ENCODE measurements around the gene SEPTIN10. TPM values are rescaled to one million over a fixed set of nuclear protein-coding genes. Genes with fewer than 3 reads are reported as not detected.

Gene SEPTIN10
- total RNA-seq, 1 experiment from 2014 or later = 92.5 TPM

DNA sequence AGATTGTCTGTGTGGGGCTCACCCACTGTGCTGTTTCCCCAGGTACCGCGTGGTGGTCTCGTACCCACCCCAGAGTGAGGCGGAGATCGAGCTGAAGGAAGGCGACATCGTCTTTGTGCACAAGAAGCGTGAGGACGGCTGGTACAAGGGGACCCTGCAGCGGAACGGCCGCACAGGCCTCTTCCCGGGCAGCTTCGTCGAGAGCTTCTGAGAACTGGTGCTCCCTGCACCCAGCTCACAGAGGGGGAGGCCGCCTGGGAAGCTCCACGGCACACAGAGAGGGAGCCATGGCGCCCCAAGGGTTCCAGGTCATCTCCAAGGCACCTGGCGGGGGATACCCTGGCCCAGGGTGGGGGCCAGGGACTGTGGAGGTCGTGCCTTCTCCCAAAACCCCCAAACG, 112.3 kb downstream of the SEPTIN10 start:
- no peak overlapping the region; the same call in 1 of the 2 replicates for H3K14ac ChIP-seq (ENCODE audit: insufficient read depth, low read length)
- H3K23ac ChIP-seq (ENCODE audit: insufficient read length, low read depth, low read length) = no peak overlapping the region
- H3K18ac ChIP-seq (ENCODE audit: insufficient read length, low read depth, low read length) = no peak overlapping the region
- no CpG with 5 or more reads among the region's 21 CpGs for WGBS (ENCODE audit: extremely low coverage, insufficient read length, low lambda C conversion rate)
- H3K4me1 Mint-ChIP-seq = peaks cover 0 to 8% of the 10 kb centered on the region in 2 experiments; a peak in 1 of 4 replicates
- DNase-seq = no peak
- no peak overlapping the region for H2BK120ac ChIP-seq (ENCODE audit: low read depth, low read length, poor library complexity, severe bottlenecking)
- H3K9me3 ChIP-seq (ENCODE audit: control insufficient read depth, low read depth, low read length) = no peaks in the 10 kb centered on the region
- no peak overlapping the region for H2BK20ac ChIP-seq (ENCODE audit: low read depth, low read length, poor library complexity, severe bottlenecking)
- H3K27ac ChIP-seq (ENCODE audit: insufficient read length, low read depth, low read length) = no peak overlapping the region
- no peaks in the 10 kb centered on the region for H3K27me3 Mint-ChIP-seq (ENCODE audit: low read depth)
- H3K9ac ChIP-seq (ENCODE audit: extremely low read depth, insufficient read length, low read length) = no peak overlapping the region
- no peaks in the 10 kb centered on the region for H3K9me3 Mint-ChIP-seq
- H3K4me1 ChIP-seq (ENCODE audit: insufficient read depth, low read length) = no peaks in the 10 kb centered on the region
- H2AFZ ChIP-seq (ENCODE audit: low read length) = no peak overlapping the region
- H3K4me3 Mint-ChIP-seq = no peak overlapping the region
- H3K23me2 ChIP-seq (ENCODE audit: insufficient read length, low read depth, low read length, poor library complexity, severe bottlenecking) = no peaks in the 10 kb centered on the region
- H3K36me3 Mint-ChIP-seq (ENCODE audit: insufficient read depth in 1 of 3, low read depth in 3 of 3) = no peaks in the 10 kb centered on the region; a peak in 1 of 7 replicates
- H4K20me1 ChIP-seq (ENCODE audit: control insufficient read depth, insufficient read depth, insufficient read length) = no peaks in the 10 kb centered on the region
- H3K56ac ChIP-seq (ENCODE audit: insufficient read length, low read depth, low read length) = no peak overlapping the region
- no peaks in the 10 kb centered on the region for H3K79me1 ChIP-seq (ENCODE audit: insufficient read depth, low read depth, low read length, poor library complexity, severe bottlenecking)
- H2BK5ac ChIP-seq (ENCODE audit: insufficient read length, low read length) = no peak overlapping the region
- no peak overlapping the region for H4K91ac ChIP-seq (ENCODE audit: insufficient read length, low read depth, low read length)
- H4K8ac ChIP-seq (replicated peaks; ENCODE audit: insufficient read length, low read depth, low read length) = no peak overlapping the region
- no peak overlapping the region for H2BK15ac ChIP-seq (ENCODE audit: low read depth, low read length)
- no peak overlapping the region for H4K5ac ChIP-seq (ENCODE audit: insufficient read length, low read depth, low read length)
- H2AK5ac ChIP-seq (ENCODE audit: insufficient read length, low read length) = no peak overlapping the region
- H3K4me2 ChIP-seq (ENCODE audit: insufficient read depth, insufficient read length, low read length) = no peak overlapping the region
- H3K27ac Mint-ChIP-seq = no peak overlapping the region
- H3T11ph ChIP-seq (ENCODE audit: low read length) = no peak overlapping the region
- H2BK12ac ChIP-seq (ENCODE audit: insufficient read length, low read depth, low read length) = no peak overlapping the region
- TF ChIP-seq, protein P1, sequence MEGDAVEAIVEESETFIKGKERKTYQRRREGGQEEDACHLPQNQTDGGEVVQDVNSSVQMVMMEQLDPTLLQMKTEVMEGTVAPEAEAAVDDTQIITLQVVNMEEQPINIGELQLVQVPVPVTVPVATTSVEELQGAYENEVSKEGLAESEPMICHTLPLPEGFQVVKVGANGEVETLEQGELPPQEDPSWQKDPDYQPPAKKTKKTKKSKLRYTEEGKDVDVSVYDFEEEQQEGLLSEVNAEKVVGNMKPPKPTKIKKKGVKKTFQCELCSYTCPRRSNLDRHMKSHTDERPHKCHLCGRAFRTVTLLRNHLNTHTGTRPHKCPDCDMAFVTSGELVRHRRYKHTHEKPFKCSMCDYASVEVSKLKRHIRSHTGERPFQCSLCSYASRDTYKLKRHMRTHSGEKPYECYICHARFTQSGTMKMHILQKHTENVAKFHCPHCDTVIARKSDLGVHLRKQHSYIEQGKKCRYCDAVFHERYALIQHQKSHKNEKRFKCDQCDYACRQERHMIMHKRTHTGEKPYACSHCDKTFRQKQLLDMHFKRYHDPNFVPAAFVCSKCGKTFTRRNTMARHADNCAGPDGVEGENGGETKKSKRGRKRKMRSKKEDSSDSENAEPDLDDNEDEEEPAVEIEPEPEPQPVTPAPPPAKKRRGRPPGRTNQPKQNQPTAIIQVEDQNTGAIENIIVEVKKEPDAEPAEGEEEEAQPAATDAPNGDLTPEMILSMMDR (conservative IDR thresholded peaks at IDR 0.05) = no peak
- H3K4ac ChIP-seq (ENCODE audit: low read depth, low read length) = no peak overlapping the region
- H3K27me3 ChIP-seq (ENCODE audit: insufficient read depth, low read length) = no peaks in the 10 kb centered on the region
- no peaks in the 10 kb centered on the region for H3K79me2 ChIP-seq (ENCODE audit: insufficient read depth, low read length)
